Parathyroid adenoma (tissue), 2 donors: ENCODE data around the gene IQCF5.

ENCODE experiments used
- H2AFZ ChIP-seq: fragments of 300-600 bp; sonication (generic); one replicate; pipeline ENCODE4 v1.7.0; 2017; ENCODE audit warnings: antibody characterized with exemption, mild to moderate bottlenecking
- H3K27ac ChIP-seq: fragments of 300-600 bp; sonication (generic); one replicate; pipeline ENCODE4 v1.7.0; 2017
- H3K27me3 ChIP-seq: fragments of 300-600 bp; sonication (generic); one replicate; pipeline ENCODE4 v1.7.0; 2017; ENCODE audit warnings: low read length; ENCODE audit not compliant: control insufficient read depth, insufficient read depth
- H3K36me3 ChIP-seq: fragments of 300-600 bp; sonication (generic); one replicate; pipeline ENCODE4 v1.7.0; 2017; ENCODE audit warnings: low read length; ENCODE audit not compliant: control insufficient read depth, insufficient read depth
- H3K4me1 ChIP-seq: fragments of 300-600 bp; sonication (generic); one replicate; pipeline ENCODE4 v1.7.0; 2017; ENCODE audit warnings: control low read depth
- H3K4me2 ChIP-seq: fragments of 300-600 bp; sonication (generic); one replicate; pipeline ENCODE4 v1.7.0; 2017; ENCODE audit warnings: low read length
- H3K4me3 ChIP-seq: fragments of 300-600 bp; sonication (generic); one replicate; pipeline ENCODE4 v1.7.0; 2017; ENCODE audit warnings: low read depth, low read length
- H3K79me2 ChIP-seq: fragments of 300-600 bp; sonication (generic); one replicate; pipeline ENCODE4 v1.7.0; 2017; ENCODE audit warnings: control low read depth
- H3K9ac ChIP-seq: fragments of 300-600 bp; sonication (generic); one replicate; pipeline ENCODE4 v1.7.0; 2017; ENCODE audit warnings: mild to moderate bottlenecking
- H3K9me3 ChIP-seq: fragments of 300-600 bp; sonication (generic); one replicate; pipeline ENCODE4 v1.7.0; 2017; ENCODE audit warnings: low read length; ENCODE audit not compliant: control insufficient read depth
- TF ChIP-seq, protein P1 (sequence below): fragments of 300-600 bp; sonication (generic); IDR thresholded peaks from one replicate; pipeline ENCODE4 v1.7.0; 2017; ENCODE audit warnings: antibody characterized with exemption, mild to moderate bottlenecking
- donor health status: primary hyperparathyroidism.

Gene IQCF5

DNA sequence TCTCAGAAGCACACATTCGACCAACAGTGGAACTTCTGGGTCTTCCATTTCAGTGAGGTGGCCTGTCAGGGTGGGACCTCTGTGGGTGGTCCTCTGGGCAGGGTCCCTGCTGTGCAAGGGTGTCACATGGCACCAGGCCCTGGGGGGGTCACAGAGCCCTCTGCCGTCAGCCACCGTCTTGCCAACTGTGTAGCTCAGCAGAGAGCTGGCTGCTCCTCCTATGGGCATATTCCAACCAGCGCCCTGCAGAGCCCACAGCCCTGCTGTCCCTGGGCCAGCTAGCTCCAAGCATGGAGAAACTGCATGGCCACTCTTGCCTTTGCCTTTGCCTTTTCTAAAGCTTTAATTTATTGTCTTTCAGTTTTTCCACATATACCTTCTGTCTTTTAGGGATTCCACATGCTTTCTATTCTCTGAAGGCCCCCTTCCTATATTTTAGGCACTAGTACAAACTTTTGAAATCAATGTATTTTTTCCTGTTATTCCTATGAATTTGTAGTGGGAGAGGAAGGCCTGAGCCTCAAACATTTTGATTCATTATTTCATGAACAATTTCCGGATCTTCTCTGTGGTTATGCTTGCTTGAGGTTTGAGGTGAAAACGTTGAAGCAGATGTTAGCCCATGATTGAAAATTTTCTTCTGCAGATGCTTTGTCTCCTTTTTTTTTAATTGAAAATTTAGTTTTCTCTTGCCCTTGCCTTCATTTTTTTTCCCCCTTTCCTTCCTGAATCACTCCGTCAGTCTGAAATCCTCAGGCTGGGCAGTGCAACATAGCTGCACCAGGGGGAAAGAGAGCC, 16.0 kb upstream of the IQCF5 start:
- Histone ChIP-seq H3K79me2 (no peaks in the 10 kb centered on the region), H3K36me3 (no peaks in the 10 kb centered on the region), H3K9ac (no peak overlapping the region), H3K4me1 (no peaks in the 10 kb centered on the region), H3K4me3 (no peak overlapping the region), H3K27me3 (no peaks in the 10 kb centered on the region), H3K27ac (no peak overlapping the region), H3K4me2 (no peak overlapping the region), H2AFZ (no peak overlapping the region), H3K9me3 (no peaks in the 10 kb centered on the region)
- TF ChIP-seq, protein P1, sequence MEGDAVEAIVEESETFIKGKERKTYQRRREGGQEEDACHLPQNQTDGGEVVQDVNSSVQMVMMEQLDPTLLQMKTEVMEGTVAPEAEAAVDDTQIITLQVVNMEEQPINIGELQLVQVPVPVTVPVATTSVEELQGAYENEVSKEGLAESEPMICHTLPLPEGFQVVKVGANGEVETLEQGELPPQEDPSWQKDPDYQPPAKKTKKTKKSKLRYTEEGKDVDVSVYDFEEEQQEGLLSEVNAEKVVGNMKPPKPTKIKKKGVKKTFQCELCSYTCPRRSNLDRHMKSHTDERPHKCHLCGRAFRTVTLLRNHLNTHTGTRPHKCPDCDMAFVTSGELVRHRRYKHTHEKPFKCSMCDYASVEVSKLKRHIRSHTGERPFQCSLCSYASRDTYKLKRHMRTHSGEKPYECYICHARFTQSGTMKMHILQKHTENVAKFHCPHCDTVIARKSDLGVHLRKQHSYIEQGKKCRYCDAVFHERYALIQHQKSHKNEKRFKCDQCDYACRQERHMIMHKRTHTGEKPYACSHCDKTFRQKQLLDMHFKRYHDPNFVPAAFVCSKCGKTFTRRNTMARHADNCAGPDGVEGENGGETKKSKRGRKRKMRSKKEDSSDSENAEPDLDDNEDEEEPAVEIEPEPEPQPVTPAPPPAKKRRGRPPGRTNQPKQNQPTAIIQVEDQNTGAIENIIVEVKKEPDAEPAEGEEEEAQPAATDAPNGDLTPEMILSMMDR: no peak

DNA sequence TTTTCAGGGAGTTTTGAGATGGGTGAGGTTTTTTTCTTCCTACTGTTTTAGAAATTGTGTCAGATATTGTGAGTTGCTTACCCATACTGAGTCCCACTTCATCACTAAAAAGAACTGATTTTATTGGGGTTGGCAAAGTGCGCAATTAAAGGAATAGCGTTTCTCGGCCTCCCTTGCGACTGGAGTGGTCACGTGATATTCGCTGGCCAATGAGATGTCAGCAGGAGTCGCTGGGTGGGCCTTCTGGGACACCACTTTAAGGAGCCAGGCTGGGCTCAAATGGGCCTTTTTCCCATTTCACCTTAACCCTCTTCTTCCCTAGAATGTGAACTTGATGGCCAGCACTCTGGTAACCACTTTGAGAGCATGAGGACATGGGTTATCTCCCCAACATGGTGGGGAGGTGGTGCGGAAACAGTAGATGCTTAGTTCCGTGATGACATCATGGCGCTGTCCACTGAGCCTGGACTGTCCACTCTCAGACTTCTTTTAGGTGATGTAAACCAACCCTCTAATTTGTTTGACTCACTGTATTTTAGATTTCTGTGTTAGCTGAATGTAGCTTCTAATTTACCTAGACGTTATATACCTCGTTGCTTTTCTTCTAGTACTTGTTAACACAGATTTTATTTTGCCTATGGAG, 13.2 kb upstream of the IQCF5 start:
- H3K9ac ChIP-seq: no peak overlapping the region
- H2AFZ ChIP-seq: no peak overlapping the region
- H3K4me1 ChIP-seq: no peaks in the 10 kb centered on the region
- no peaks in the 10 kb centered on the region for H3K36me3 ChIP-seq
- H3K27me3 ChIP-seq: no peaks in the 10 kb centered on the region
- H3K27ac ChIP-seq: no peak overlapping the region
- H3K4me3 ChIP-seq: no peak overlapping the region
- TF ChIP-seq, protein P1: no peak
- H3K9me3 ChIP-seq: no peaks in the 10 kb centered on the region
- no peak overlapping the region for H3K4me2 ChIP-seq
- H3K79me2 ChIP-seq: no peaks in the 10 kb centered on the region

DNA sequence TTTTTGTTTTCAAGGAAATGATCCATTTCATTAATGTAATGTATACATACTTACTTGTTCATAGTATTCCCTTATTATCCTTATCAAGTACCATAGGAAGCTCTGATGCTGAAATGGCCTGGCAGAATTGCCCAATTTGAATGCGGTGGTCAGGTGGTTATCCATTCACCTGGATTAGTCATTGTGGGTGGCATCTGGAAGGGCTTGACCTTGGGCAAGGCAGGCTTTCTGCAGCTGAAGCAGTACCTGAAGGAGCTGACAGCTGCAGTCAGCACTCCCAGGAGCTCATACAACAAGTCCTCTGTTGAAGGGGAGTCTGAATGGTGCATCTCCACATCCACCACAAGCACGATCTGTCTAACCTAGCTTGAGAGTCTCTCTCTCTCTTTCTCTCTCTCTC, 12.2 kb upstream of the IQCF5 start:
- no peaks in the 10 kb centered on the region for H3K4me1 ChIP-seq
- H3K4me3 ChIP-seq: no peak overlapping the region
- H3K9ac ChIP-seq: no peak overlapping the region
- H3K27me3 ChIP-seq: no peaks in the 10 kb centered on the region
- no peaks in the 10 kb centered on the region for H3K36me3 ChIP-seq
- H3K9me3 ChIP-seq: no peaks in the 10 kb centered on the region
- H3K27ac ChIP-seq: no peak overlapping the region
- H3K79me2 ChIP-seq: no peaks in the 10 kb centered on the region
- H3K4me2 ChIP-seq: no peak overlapping the region
- H2AFZ ChIP-seq: no peak overlapping the region
- TF ChIP-seq, protein P1: no peak

DNA sequence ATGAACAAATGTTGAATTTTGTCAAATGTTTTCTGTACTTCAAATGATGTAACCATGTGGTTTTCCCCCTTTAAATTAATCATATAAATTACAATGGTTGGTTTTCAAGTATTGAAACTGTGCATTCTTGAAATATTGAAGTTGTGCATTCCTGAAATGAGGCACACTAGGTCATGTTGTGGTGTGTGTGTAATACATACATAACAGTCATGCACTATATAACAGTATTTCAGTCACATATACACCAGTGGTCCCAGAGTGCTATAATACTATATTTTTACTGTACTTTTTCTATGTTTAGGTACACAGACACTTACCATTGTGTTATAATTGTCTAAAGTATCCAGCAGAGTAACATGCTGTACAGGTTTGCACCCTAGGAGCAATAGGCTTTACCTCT, 11.0 kb upstream of the IQCF5 start:
- Histone ChIP-seq H3K4me2 (no peak overlapping the region), H2AFZ (no peak overlapping the region), H3K79me2 (no peaks in the 10 kb centered on the region), H3K27ac (no peak overlapping the region), H3K27me3 (no peaks in the 10 kb centered on the region), H3K9me3 (no peaks in the 10 kb centered on the region), H3K36me3 (no peaks in the 10 kb centered on the region), H3K9ac (no peak overlapping the region), H3K4me3 (no peak overlapping the region), H3K4me1 (no peaks in the 10 kb centered on the region)
- TF ChIP-seq, protein P1: no peak
